Natural killer cell (primary cell): Measurements from ENCODE around the gene CA7. TPM values are rescaled to one million over a fixed set of nuclear protein-coding genes. Genes with fewer than 3 reads are reported as not detected.

Source experiments
- ATAC-seq, 3 donors: fragments of 150-1000 bp in 2 of 3; fragments of 200-7000 bp in 1 of 3; cut with Tn5 transposase; 1 replicate in 1 of 3; 2 replicates in 2 of 3; pipeline ENCODE4 v1.10.0; 2021; ENCODE audit warnings: mild to moderate bottlenecking in 2 of 3, moderate library complexity in 2 of 3
- DNase-seq, 2 donors: peaks; one replicate each; pipeline versions ENCODE4 v3.0.0 to v3.0.0-alpha.2; 2013 to 2021; ENCODE audit warnings: mixed read lengths in 1 of 2
- H3K27ac ChIP-seq: one replicate; pipeline ENCODE4 v1.5.1; 2013; ENCODE audit warnings: mild to moderate bottlenecking, low read length
- H3K27me3 ChIP-seq: one replicate; pipeline ENCODE4 v1.6.1; 2013; ENCODE audit warnings: low read length; ENCODE audit not compliant: control insufficient read depth, insufficient read depth
- H3K36me3 ChIP-seq: one replicate; pipeline ENCODE4 v1.6.1; 2013; ENCODE audit warnings: low read length; ENCODE audit not compliant: control insufficient read depth, insufficient read depth
- H3K4me1 ChIP-seq: one replicate; pipeline ENCODE4 v1.6.1; 2013; ENCODE audit warnings: low read length; ENCODE audit not compliant: control insufficient read depth, insufficient read depth
- H3K4me3 ChIP-seq: one replicate; pipeline ENCODE4 v1.5.1; 2013; ENCODE audit warnings: low read length
- H3K9me3 ChIP-seq: one replicate; pipeline ENCODE4 v1.6.1; 2013; ENCODE audit warnings: low read length; ENCODE audit not compliant: control insufficient read depth, insufficient read depth
- H3K27ac Mint-ChIP-seq, 2 donors: one replicate each; pipeline ENCODE4 v1.8.0; 2022; ENCODE audit warnings: mild to moderate bottlenecking in 2 of 2, mixed read lengths in 2 of 2, moderate library complexity in 1 of 2
- H3K27me3 Mint-ChIP-seq, 2 donors: one replicate each; pipeline ENCODE4 v1.8.0; 2022; ENCODE audit warnings: low read depth in 2 of 2, mixed read lengths in 2 of 2
- H3K36me3 Mint-ChIP-seq: one replicate; pipeline ENCODE4 v1.8.0; 2022; ENCODE audit warnings: mixed read lengths
- H3K4me1 Mint-ChIP-seq, 2 donors: one replicate each; pipeline ENCODE4 v1.8.0; 2022; ENCODE audit warnings: mixed read lengths in 2 of 2
- H3K4me3 Mint-ChIP-seq: one replicate; pipeline ENCODE4 v1.8.0; 2022; ENCODE audit warnings: mild to moderate bottlenecking, moderate library complexity, mixed read lengths
- H3K9me3 Mint-ChIP-seq, 2 donors: one replicate each; pipeline ENCODE4 v1.8.0; 2022; ENCODE audit warnings: mixed read lengths in 2 of 2
- WGBS: methylation state at CpG from one replicate; pipeline ENCODE4 v1.1.7; 2013; ENCODE audit warnings: missing lambda C conversion rate; ENCODE audit not compliant: insufficient coverage; 5-methylcytosine and 5-hydroxymethylcytosine counted together
- intact Hi-C: fragments of 100-400 bp; cut with micrococcal nuclease; formaldehyde crosslinking; loops from one replicate; pipeline ENCODE4 v1.14.2; 2022
- total RNA-seq, 4 donors: library from RNA; stranded (reverse); fragments of 120-200 nt in 1 of 4; gene quantifications; one replicate each; pipeline versions ENCODE4 v1.2.3 to v1.2.4, GENCODE V29; 2013 to 2022
- TF ChIP-seq, protein P1 (sequence below): fragments of 200-600 bp; IDR thresholded peaks from one replicate; pipeline ENCODE4 v1.8.0; 2022; ENCODE audit warnings: antibody characterized with exemption

CA7 gene
- total RNA-seq, 3 donors from 2014 or later (not counting 1 experiment from before 2014, with no cell fraction given) = not detected

- Mint-ChIP-seq H3K27ac (no peak overlapping the region), H3K36me3 (no peaks in the 10 kb centered on the region), H3K4me1 (peaks cover 0 to 5% of the 10 kb centered on the region in 2 donors), H3K27me3 (no peaks in the 10 kb centered on the region), H3K9me3 (no peaks in the 10 kb centered on the region), H3K4me3 (no peak overlapping the region)
- 92% methylated on average over 13 of the region's 13 CpGs for WGBS
- intact Hi-C loops = no loop called here
- H3K4me3 ChIP-seq = no peak overlapping the region
- TF ChIP-seq, protein P1, sequence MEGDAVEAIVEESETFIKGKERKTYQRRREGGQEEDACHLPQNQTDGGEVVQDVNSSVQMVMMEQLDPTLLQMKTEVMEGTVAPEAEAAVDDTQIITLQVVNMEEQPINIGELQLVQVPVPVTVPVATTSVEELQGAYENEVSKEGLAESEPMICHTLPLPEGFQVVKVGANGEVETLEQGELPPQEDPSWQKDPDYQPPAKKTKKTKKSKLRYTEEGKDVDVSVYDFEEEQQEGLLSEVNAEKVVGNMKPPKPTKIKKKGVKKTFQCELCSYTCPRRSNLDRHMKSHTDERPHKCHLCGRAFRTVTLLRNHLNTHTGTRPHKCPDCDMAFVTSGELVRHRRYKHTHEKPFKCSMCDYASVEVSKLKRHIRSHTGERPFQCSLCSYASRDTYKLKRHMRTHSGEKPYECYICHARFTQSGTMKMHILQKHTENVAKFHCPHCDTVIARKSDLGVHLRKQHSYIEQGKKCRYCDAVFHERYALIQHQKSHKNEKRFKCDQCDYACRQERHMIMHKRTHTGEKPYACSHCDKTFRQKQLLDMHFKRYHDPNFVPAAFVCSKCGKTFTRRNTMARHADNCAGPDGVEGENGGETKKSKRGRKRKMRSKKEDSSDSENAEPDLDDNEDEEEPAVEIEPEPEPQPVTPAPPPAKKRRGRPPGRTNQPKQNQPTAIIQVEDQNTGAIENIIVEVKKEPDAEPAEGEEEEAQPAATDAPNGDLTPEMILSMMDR = no peak
- no peaks in the 10 kb centered on the region for H3K36me3 ChIP-seq
- no peaks in the 10 kb centered on the region for H3K4me1 ChIP-seq
- H3K27ac ChIP-seq = no peak overlapping the region
- DNase-seq (no peak), ATAC-seq (no peak)
- no peaks in the 10 kb centered on the region for H3K27me3 ChIP-seq
- no peaks in the 10 kb centered on the region for H3K9me3 ChIP-seq
These were observed 7.2 kb downstream of the CA7 start for GRCh38 chr16:66851166-66851964.

GRCh38 chr16:66853261-66854139 lies 9.3 kb downstream of the CA7 start:
- Mint-ChIP-seq H3K4me3 (no peak overlapping the region), H3K27me3 (no peaks in the 10 kb centered on the region), H3K4me1 (peaks cover 0 to 3% of the 10 kb centered on the region in 2 donors), H3K9me3 (no peaks in the 10 kb centered on the region), H3K27ac (no peak overlapping the region), H3K36me3 (no peaks in the 10 kb centered on the region)
- Histone ChIP-seq H3K4me1 (no peaks in the 10 kb centered on the region), H3K4me3 (no peak overlapping the region), H3K27ac (no peak overlapping the region), H3K27me3 (no peaks in the 10 kb centered on the region), H3K36me3 (no peaks in the 10 kb centered on the region), H3K9me3 (no peaks in the 10 kb centered on the region)
- DNase-seq (no peak), ATAC-seq (no peak)
- 49% methylated on average over 15 of the region's 15 CpGs for WGBS
- intact Hi-C loops = no loop called here
- TF ChIP-seq, protein P1 = no peak

- H3K27me3 Mint-ChIP-seq = no peaks in the 10 kb centered on the region
- peaks cover 0 to 3% of the 10 kb centered on the region in 2 donors for H3K4me1 Mint-ChIP-seq
- no peaks in the 10 kb centered on the region for H3K36me3 Mint-ChIP-seq
- no peak overlapping the region for H3K27ac Mint-ChIP-seq
- no peak overlapping the region for H3K4me3 Mint-ChIP-seq
- DNase-seq = no peak
- H3K9me3 Mint-ChIP-seq = no peaks in the 10 kb centered on the region
- Histone ChIP-seq H3K36me3 (no peaks in the 10 kb centered on the region), H3K27ac (no peak overlapping the region), H3K9me3 (no peaks in the 10 kb centered on the region), H3K4me3 (no peak overlapping the region), H3K4me1 (no peaks in the 10 kb centered on the region), H3K27me3 (no peaks in the 10 kb centered on the region)
- TF ChIP-seq, protein P1 = no peak
- WGBS = 91% methylated on average over 6 of the region's 6 CpGs
- no peak for ATAC-seq
- intact Hi-C loops = no loop called here
These were observed 12.0 kb downstream of the CA7 start for GRCh38 chr16:66856184-66856730.
